Activated CD8-positive, alpha-beta T cell treated with anti-CD3 and anti-CD28 coated beads for 36 hours (primary cell): ENCODE data around the gene ST3GAL4. TPM values are rescaled to one million over a fixed set of nuclear protein-coding genes. Genes with fewer than 3 reads are reported as not detected.

Source experiments
- ATAC-seq: fragments of 200-7000 bp; cut with Tn5 transposase; one replicate; pipeline ENCODE4 v1.10.0; 2021; ENCODE audit warnings: mild to moderate bottlenecking, moderate library complexity
- CTCF ChIA-PET: fragments of 350-600 bp; sonication (Branson Sonifier 250); formaldehyde crosslinking; loops from one replicate; lab custom pipeline; 2021; ENCODE audit warnings: antibody characterized with exemption; lab: Charles Lee
- POLR2A ChIA-PET: fragments of 350-600 bp; sonication (Branson Sonifier 250); formaldehyde crosslinking; loops from one replicate; lab custom pipeline; 2021; ENCODE audit warnings: antibody characterized with exemption; lab: Charles Lee
- DNase-seq: peaks from one replicate; pipeline ENCODE4 v3.0.0-alpha.2; 2020
- H3K27ac Mint-ChIP-seq: one replicate; pipeline ENCODE4 v1.8.0; 2021; ENCODE audit warnings: mild to moderate bottlenecking, mixed read lengths
- H3K27me3 Mint-ChIP-seq: one replicate; pipeline ENCODE4 v1.8.0; 2021; ENCODE audit warnings: mixed read lengths
- H3K36me3 Mint-ChIP-seq: one replicate; pipeline ENCODE4 v1.8.0; 2021; ENCODE audit warnings: low read depth, mixed read lengths
- H3K4me1 Mint-ChIP-seq: one replicate; pipeline ENCODE4 v1.8.0; 2021; ENCODE audit warnings: low read depth, mixed read lengths
- H3K4me3 Mint-ChIP-seq: one replicate; pipeline ENCODE4 v1.8.0; 2021; ENCODE audit warnings: mild to moderate bottlenecking, moderate library complexity, mixed read lengths
- H3K9me3 Mint-ChIP-seq: one replicate; pipeline ENCODE4 v1.8.0; 2021; ENCODE audit warnings: mixed read lengths
- intact Hi-C: fragments of 100-400 bp; cut with micrococcal nuclease; formaldehyde crosslinking; loops from one replicate; pipeline ENCODE4 v1.10.0; 2022
- total RNA-seq, 2 experiments: library from RNA; stranded (reverse); gene quantifications; one replicate each; pipeline ENCODE4 v1.2.3, GENCODE V29; 2021
- TF ChIP-seq, protein P1 (sequence below): fragments of 200-600 bp; IDR thresholded peaks from one replicate; pipeline ENCODE4 v1.8.0; 2022; ENCODE audit warnings: antibody characterized with exemption, mild to moderate bottlenecking

Gene ST3GAL4
- total RNA-seq, 2 experiments from 2014 or later: 10.7 to 11.7 TPM

DNA sequence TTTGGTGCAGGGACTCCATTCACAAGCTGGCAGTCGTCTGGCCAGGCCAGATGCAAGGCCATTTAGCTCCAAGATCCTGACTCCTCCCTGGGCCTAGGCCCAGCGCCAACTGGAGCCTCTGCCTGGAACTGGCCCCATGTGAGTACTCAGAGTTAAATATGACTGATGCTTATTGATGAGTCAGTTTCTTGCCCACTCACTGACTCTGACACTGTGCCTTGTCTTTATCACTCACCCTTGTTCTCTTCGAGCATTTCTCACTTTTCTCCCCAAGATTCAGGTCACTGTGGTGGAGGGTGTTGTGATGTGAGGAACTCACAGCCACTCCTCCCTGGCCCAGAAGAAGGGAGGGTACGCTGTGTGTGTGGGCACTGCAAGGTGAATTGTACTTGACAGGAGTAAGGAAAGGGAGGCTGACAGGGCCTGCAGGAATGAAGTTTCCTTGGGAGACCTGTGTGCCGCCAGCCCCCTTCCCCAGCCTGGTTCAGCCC lies 23.2 kb upstream of the ST3GAL4 start:
- CTCF ChIA-PET: no interaction called here

DNA sequence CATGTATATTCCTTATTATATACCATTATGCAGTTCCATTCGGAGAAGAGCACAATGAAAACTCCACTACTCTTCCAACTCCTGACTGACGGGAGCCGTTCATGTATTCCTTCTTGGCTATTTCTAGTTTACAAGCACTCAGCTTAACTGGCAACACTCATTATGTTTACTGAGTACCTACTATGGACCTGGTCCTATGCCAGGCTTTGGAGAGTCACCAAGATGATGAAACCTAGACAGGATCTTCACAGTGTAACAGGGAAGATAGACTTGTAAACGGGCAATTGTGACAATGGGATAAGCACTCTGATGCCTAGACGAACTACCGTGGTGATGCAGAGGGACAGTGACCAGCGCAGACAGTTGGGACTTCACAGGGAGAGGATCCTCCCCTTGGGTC lies 22.3 kb upstream of the ST3GAL4 start:
- H3K27ac Mint-ChIP-seq: no peak overlapping the region
- intact Hi-C loops: no loop called here
- TF ChIP-seq, protein P1, sequence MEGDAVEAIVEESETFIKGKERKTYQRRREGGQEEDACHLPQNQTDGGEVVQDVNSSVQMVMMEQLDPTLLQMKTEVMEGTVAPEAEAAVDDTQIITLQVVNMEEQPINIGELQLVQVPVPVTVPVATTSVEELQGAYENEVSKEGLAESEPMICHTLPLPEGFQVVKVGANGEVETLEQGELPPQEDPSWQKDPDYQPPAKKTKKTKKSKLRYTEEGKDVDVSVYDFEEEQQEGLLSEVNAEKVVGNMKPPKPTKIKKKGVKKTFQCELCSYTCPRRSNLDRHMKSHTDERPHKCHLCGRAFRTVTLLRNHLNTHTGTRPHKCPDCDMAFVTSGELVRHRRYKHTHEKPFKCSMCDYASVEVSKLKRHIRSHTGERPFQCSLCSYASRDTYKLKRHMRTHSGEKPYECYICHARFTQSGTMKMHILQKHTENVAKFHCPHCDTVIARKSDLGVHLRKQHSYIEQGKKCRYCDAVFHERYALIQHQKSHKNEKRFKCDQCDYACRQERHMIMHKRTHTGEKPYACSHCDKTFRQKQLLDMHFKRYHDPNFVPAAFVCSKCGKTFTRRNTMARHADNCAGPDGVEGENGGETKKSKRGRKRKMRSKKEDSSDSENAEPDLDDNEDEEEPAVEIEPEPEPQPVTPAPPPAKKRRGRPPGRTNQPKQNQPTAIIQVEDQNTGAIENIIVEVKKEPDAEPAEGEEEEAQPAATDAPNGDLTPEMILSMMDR: no peak
- no peak overlapping the region for H3K4me3 Mint-ChIP-seq
- ATAC-seq: no peak
- no peaks in the 10 kb centered on the region for H3K9me3 Mint-ChIP-seq
- no peaks in the 10 kb centered on the region for H3K27me3 Mint-ChIP-seq
- ChIA-PET CTCF (no interaction called here), POLR2A (interaction anchor here (1.2 kb wide), 1 partner anchor 9 kb away, joined by 3 read pairs; no protein-coding TSS in a partner anchor)
- peaks cover 18% of the 10 kb centered on the region for H3K4me1 Mint-ChIP-seq
- H3K36me3 Mint-ChIP-seq: peaks cover 4% of the 10 kb centered on the region
- no peak for DNase-seq

More for the DNA sequence above, 23.2 kb upstream of the ST3GAL4 start:
- no peaks in the 10 kb centered on the region for H3K27me3 Mint-ChIP-seq
- intact Hi-C loops: no loop called here
- no peaks in the 10 kb centered on the region for H3K9me3 Mint-ChIP-seq
- H3K4me1 Mint-ChIP-seq: peaks cover 20% of the 10 kb centered on the region
- no peak overlapping the region for H3K4me3 Mint-ChIP-seq
- peak; percentile 84 for ATAC-seq
- H3K36me3 Mint-ChIP-seq: peaks cover 4% of the 10 kb centered on the region
- H3K27ac Mint-ChIP-seq: peak overlapping the region; percentile 37
- TF ChIP-seq, protein P1: no peak
- DNase-seq: peak; percentile 35
- POLR2A ChIA-PET: interaction anchor here (1.2 kb wide), 1 partner anchor 10 kb away, joined by 3 read pairs; no protein-coding TSS in a partner anchor

DNA sequence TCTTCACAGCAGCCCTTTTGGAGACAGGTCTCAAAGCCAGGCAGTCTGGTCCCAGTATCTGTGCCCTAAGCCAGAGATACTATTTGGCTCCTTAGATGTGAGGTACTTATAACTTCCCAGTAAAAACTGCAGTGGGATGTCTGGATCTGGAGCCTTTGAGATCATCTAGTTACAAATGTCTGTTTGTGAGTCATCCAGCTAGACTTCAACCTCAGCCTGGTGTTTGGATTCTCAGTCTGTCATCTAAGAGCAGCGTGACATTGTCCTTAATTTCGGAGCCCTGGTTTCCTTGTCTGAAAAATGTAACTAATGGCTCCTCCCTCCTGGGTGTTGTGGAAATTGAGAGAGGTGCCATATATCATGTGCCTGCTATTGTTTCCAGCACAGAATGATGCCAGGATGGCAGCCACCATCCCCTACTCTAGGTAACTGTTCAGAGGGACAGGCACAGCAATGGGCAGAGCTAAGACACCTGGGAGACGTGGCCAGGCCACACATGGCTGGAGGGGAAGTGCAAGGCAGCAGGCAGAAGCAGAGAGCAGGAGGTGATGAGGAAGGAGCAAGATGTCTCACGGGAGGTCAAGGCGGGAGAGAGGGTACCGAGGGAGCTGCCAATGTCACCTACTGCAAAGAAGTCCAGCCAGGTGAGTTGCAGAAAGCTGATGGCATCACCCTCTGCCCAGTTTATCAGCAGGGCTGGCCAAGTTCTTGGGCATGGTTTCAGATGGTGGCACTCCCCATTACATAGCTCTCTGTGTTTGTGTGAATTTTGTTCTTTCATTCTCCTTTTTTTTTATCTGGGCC lies 20.6 kb upstream of the ST3GAL4 start:
- no peak overlapping the region for H3K27ac Mint-ChIP-seq
- ChIA-PET POLR2A (interaction anchor here (0.8 to 1.4 kb wide), 2 partner anchors 41 to 81 kb away, joined by 3 read pairs; no protein-coding TSS in a partner anchor), CTCF (no interaction called here)
- no peak overlapping the region for H3K4me3 Mint-ChIP-seq
- DNase-seq (no peak), ATAC-seq (no peak)
- intact Hi-C loops: no loop called here
- peaks cover 10% of the 10 kb centered on the region for H3K4me1 Mint-ChIP-seq
- TF ChIP-seq, protein P1: no peak
- peaks cover 4% of the 10 kb centered on the region for H3K36me3 Mint-ChIP-seq
- no peaks in the 10 kb centered on the region for H3K27me3 Mint-ChIP-seq
- H3K9me3 Mint-ChIP-seq: no peaks in the 10 kb centered on the region

DNA sequence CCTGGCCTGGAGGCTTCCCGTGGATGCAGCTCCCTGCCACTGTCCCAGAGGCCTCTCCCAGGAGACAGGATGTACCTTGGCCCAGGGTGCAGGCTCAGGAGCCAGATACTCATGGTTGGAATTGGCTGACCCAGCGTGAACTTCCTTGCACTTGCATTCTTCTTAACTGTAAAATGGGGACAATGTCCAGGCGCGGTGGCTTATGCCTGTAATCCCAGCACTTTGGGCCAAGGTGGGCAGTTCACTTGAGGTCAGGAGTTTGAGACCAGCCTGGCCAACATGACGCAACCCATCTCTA lies 20.1 kb upstream of the ST3GAL4 start:
- no peak overlapping the region for H3K27ac Mint-ChIP-seq
- POLR2A ChIA-PET: interaction anchor here (0.8 to 1.4 kb wide), 2 partner anchors 42 to 81 kb away, joined by 3 read pairs; no protein-coding TSS in a partner anchor
- no peak for ATAC-seq
- TF ChIP-seq, protein P1: no peak
- no peak overlapping the region for H3K4me3 Mint-ChIP-seq
- no peaks in the 10 kb centered on the region for H3K9me3 Mint-ChIP-seq
- peaks cover 10% of the 10 kb centered on the region for H3K4me1 Mint-ChIP-seq
- intact Hi-C loops: no loop called here
- DNase-seq: no peak
- peaks cover 4% of the 10 kb centered on the region for H3K36me3 Mint-ChIP-seq
- CTCF ChIA-PET: no interaction called here
- no peaks in the 10 kb centered on the region for H3K27me3 Mint-ChIP-seq

DNA sequence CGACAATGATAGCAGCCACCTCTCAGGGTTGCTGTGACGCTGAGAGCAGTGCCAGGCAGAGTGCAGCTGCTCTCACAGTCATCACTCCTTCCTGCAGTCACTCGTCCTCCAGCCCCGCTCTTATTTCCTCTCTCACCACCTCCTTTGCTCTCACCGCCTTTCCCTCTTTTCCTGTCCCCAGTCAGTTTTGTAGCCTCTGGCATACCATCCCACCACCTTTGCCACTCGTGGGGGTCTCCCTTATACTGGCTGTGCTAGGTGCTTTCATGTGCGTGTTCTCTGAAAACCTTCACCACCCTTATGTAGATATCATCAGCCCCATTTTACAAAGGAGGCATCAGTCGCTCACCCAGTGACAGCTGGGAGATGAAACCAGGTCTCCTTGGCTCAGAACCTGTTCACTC lies 19.3 kb upstream of the ST3GAL4 start:
- CTCF ChIA-PET: no interaction called here
- H3K27ac Mint-ChIP-seq: peak overlapping the region; percentile 31
- H3K4me3 Mint-ChIP-seq: no peak overlapping the region

More for the DNA sequence above, 19.3 kb upstream of the ST3GAL4 start:
- Mint-ChIP-seq H3K27me3 (no peaks in the 10 kb centered on the region), H3K36me3 (peaks cover 5% of the 10 kb centered on the region), H3K4me1 (peaks cover 10% of the 10 kb centered on the region), H3K9me3 (no peaks in the 10 kb centered on the region)
- POLR2A ChIA-PET: interaction anchor here (0.6 to 3.0 kb wide), 3 partner anchors 18 to 1054 kb away, joined by 3 to 12 read pairs (median 3); no protein-coding TSS in a partner anchor
- peak; percentile 54 for ATAC-seq
- DNase-seq: no peak
- intact Hi-C loops: no loop called here
- TF ChIP-seq, protein P1: no peak
